Panc1 (cell line): ENCODE data around the gene MMP24OS. TPM values are rescaled to one million over a fixed set of nuclear protein-coding genes. Genes with fewer than 3 reads are reported as not detected.

Experiments used
- ATAC-seq: fragments of 200-7000 bp; cut with Tn5 transposase; 2 replicates; pipeline ENCODE4 v1.9.1; 2020; ENCODE audit warnings: mild to moderate bottlenecking, moderate library complexity
- BruUV-seq: library from RNA; stranded (reverse); fragments of 400-500 nt; replicated peaks from 2 replicates; lab custom pipeline; 2021; lab: Mats Ljungman, UMichigan
- CTCF ChIA-PET: fragments of 300-600 bp; sonication (Branson Sonifier 250); formaldehyde crosslinking; loops from one replicate; lab custom pipeline; 2022; ENCODE audit warnings: antibody characterized with exemption; lab: Charles Lee
- POLR2A ChIA-PET: fragments of 300-600 bp; sonication (Branson Sonifier 250); formaldehyde crosslinking; loops from one replicate; lab custom pipeline; 2022; ENCODE audit warnings: antibody characterized with exemption; lab: Charles Lee
- DNase-seq: peaks from one replicate; pipeline ENCODE4 v3.0.0-alpha.2; 2010; ENCODE audit warnings: low read depth, low spot score
- H3K27ac ChIP-seq: 2 replicates; pipeline ENCODE4 v1.5.1; 2011; ENCODE audit warnings: mild to moderate bottlenecking, low read length, inconsistent platforms
- H3K27me3 ChIP-seq: fragments of 200-500 bp; sonication (Bioruptor generic); 2 replicates; pipeline ENCODE4 v1.6.0; 2014; ENCODE audit warnings: low read length, inconsistent platforms; ENCODE audit not compliant: control insufficient read depth, insufficient read depth
- H3K36me3 ChIP-seq: fragments of 200-500 bp; sonication (Bioruptor generic); 2 replicates; pipeline ENCODE4 v1.5.1; 2014; ENCODE audit warnings: inconsistent platforms, mild to moderate bottlenecking, low read length, moderate library complexity; ENCODE audit not compliant: control insufficient read depth, insufficient read depth
- H3K4me1 ChIP-seq: 2 replicates; pipeline ENCODE4 v1.5.1; 2011; ENCODE audit warnings: inconsistent platforms, mild to moderate bottlenecking, low read length, moderate library complexity; ENCODE audit not compliant: control insufficient read depth, insufficient read depth
- H3K4me3 ChIP-seq, 2 experiments: 2 replicates each; pipeline ENCODE4 v1.5.1; 2011 to 2012; ENCODE audit warnings: low read depth in 2 of 2, low read length in 2 of 2, mild to moderate bottlenecking in 2 of 2, inconsistent platforms in 1 of 2, moderate library complexity in 1 of 2
- H3K9me3 ChIP-seq: fragments of 200-500 bp; sonication (Bioruptor generic); 2 replicates; pipeline ENCODE4 v1.5.1; 2014; ENCODE audit warnings: low read depth, mild to moderate bottlenecking, inconsistent platforms, low read length, moderate library complexity; ENCODE audit not compliant: control insufficient read depth, insufficient read depth
- POLR2AphosphoS5 ChIP-seq: IDR thresholded peaks from 2 replicates; pipeline ENCODE4 v1.6.1; 2012; ENCODE audit warnings: mild to moderate bottlenecking, low read depth, low read length, moderate library complexity
- SIN3A ChIP-seq: IDR thresholded peaks from 2 replicates; pipeline ENCODE4 v1.6.1; 2012; ENCODE audit warnings: low read depth, mild to moderate bottlenecking, low read length, moderate library complexity, borderline replicate concordance; ENCODE audit not compliant: insufficient read depth
- TCF7L2 ChIP-seq: IDR thresholded peaks from 2 replicates; pipeline ENCODE4 v1.6.1; 2011; ENCODE audit warnings: mild to moderate bottlenecking, low read depth, low read length, inconsistent platforms
- in situ Hi-C: cut with HindIII; loops from 2 replicates; pipeline ENCODE4 v1.10.0; 2016; ENCODE audit warnings: low sequenced_read_pairs, low pct_unique_long_range_greater_than_20kb
- intact Hi-C: fragments of 100-400 bp; cut with micrococcal nuclease; formaldehyde crosslinking; loops from one replicate; pipeline ENCODE4 v1.10.0; 2022; ENCODE audit not compliant: unreplicated experiment
- total RNA-seq: library from RNA; stranded (reverse); gene quantifications from one replicate; pipeline ENCODE4 v1.2.1, GENCODE V29; 2021; ENCODE audit not compliant: unreplicated experiment
- TF ChIP-seq, protein P1 (sequence below), 2 experiments: IDR thresholded peaks; 2 replicates each; pipeline ENCODE4 v1.6.1; 2011 to 2012; ENCODE audit warnings: low read depth in 2 of 2, control low read depth in 1 of 2, low read length in 1 of 2, mild to moderate bottlenecking in 1 of 2, moderate library complexity in 1 of 2; ENCODE audit not compliant: insufficient read depth in 1 of 2
- TF ChIP-seq, protein P2 (sequence below): fragments of 450-650 bp; IDR thresholded peaks from 2 replicates; pipeline ENCODE4 v1.5.1; 2017; ENCODE audit warnings: mild to moderate bottlenecking

MMP24OS gene
- total RNA-seq, 1 experiment from 2014 or later: 83.8 TPM

DNA sequence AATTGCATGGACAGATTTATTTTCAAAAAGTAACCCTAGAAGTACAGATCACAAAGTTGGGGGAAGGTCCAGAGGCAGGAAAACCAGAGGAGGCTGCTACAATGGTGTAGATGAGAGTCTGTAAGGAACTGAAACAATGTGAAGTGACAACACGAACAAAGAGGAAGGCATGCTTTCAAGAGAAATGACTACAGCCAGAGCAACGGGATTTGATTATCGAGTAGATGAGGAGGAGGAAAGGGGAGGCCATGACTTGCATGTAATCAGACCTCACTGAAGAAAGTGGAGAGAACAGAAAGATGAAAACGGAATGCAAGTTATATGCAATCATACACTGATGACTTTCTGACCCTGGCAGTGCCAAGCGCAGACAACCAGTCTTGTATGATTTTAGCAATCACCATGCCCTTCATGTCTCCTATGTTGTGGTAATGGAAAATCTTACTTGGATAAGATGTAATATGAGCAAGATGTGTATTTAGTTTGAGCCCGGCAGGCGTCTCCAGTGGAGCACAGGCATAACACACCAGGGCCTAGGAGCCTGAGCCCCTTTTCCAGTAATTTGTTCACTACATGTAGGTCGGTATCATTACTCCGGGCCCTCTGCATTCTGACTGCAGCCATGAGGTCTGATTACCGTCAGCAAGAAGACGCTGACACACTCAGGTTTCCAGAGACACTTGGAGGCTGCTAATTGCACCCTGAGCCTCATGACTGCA lies 48.3 kb upstream of the MMP24OS start:
- H3K4me1 ChIP-seq: peaks cover 34% of the 10 kb centered on the region
- ChIA-PET POLR2A (interaction anchor here (0.7 kb wide), 1 partner anchor 85 kb away, joined by 3 read pairs; no protein-coding TSS in a partner anchor), CTCF (no interaction called here)
- H3K27ac ChIP-seq: peak overlapping the region; percentile 58
- intact Hi-C loops (no loop called here), in situ Hi-C loops (no loop called here)
- ATAC-seq: 0 out of 2 replicates have a peak, but pooled peaks have one; percentile 20
- no TSS peak for BruUV-seq
- TF ChIP-seq TCF7L2 (no peak), SIN3A (no peak), POLR2AphosphoS5 (no peak)
- TF ChIP-seq, protein P1, sequence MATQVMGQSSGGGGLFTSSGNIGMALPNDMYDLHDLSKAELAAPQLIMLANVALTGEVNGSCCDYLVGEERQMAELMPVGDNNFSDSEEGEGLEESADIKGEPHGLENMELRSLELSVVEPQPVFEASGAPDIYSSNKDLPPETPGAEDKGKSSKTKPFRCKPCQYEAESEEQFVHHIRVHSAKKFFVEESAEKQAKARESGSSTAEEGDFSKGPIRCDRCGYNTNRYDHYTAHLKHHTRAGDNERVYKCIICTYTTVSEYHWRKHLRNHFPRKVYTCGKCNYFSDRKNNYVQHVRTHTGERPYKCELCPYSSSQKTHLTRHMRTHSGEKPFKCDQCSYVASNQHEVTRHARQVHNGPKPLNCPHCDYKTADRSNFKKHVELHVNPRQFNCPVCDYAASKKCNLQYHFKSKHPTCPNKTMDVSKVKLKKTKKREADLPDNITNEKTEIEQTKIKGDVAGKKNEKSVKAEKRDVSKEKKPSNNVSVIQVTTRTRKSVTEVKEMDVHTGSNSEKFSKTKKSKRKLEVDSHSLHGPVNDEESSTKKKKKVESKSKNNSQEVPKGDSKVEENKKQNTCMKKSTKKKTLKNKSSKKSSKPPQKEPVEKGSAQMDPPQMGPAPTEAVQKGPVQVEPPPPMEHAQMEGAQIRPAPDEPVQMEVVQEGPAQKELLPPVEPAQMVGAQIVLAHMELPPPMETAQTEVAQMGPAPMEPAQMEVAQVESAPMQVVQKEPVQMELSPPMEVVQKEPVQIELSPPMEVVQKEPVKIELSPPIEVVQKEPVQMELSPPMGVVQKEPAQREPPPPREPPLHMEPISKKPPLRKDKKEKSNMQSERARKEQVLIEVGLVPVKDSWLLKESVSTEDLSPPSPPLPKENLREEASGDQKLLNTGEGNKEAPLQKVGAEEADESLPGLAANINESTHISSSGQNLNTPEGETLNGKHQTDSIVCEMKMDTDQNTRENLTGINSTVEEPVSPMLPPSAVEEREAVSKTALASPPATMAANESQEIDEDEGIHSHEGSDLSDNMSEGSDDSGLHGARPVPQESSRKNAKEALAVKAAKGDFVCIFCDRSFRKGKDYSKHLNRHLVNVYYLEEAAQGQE (IDR thresholded peaks at IDR 0.05; ENCODE audit: insufficient read depth in 1 of 2, low read depth in 2 of 2, low read length in 1 of 2): no peak
- TF ChIP-seq, protein P2, sequence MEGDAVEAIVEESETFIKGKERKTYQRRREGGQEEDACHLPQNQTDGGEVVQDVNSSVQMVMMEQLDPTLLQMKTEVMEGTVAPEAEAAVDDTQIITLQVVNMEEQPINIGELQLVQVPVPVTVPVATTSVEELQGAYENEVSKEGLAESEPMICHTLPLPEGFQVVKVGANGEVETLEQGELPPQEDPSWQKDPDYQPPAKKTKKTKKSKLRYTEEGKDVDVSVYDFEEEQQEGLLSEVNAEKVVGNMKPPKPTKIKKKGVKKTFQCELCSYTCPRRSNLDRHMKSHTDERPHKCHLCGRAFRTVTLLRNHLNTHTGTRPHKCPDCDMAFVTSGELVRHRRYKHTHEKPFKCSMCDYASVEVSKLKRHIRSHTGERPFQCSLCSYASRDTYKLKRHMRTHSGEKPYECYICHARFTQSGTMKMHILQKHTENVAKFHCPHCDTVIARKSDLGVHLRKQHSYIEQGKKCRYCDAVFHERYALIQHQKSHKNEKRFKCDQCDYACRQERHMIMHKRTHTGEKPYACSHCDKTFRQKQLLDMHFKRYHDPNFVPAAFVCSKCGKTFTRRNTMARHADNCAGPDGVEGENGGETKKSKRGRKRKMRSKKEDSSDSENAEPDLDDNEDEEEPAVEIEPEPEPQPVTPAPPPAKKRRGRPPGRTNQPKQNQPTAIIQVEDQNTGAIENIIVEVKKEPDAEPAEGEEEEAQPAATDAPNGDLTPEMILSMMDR: no peak
- no peaks in the 10 kb centered on the region for H3K36me3 ChIP-seq
- no peaks in the 10 kb centered on the region for H3K9me3 ChIP-seq
- no peak overlapping the region for H3K4me3 ChIP-seq
- H3K27me3 ChIP-seq: no peaks in the 10 kb centered on the region
- no peak for DNase-seq

DNA sequence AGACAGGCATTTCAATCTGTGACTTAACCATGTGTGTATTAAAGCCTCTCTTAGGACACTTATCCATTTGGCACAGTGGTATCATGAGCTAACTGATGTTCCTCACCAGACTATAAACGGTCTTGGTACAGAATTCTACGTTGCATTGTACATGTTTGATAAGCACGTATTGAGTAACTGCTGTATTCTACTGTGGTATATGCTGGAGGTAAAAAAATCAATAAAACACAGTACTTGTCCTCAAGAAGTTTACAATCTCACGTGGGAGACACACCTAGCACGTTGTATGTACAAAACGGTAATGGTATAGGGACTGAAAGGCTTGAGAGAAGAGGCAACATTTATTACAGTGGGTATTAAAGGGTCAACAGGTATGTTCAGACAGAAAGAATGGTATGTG lies 47.5 kb upstream of the MMP24OS start:
- POLR2A ChIA-PET: interaction anchor here (0.7 kb wide), 1 partner anchor 86 kb away, joined by 3 read pairs; no protein-coding TSS in a partner anchor
- intact Hi-C loops: no loop called here
- CTCF ChIA-PET: no interaction called here
- no peaks in the 10 kb centered on the region for H3K27me3 ChIP-seq
- no peak overlapping the region for H3K4me3 ChIP-seq
- no peaks in the 10 kb centered on the region for H3K36me3 ChIP-seq
- ATAC-seq (no peak), DNase-seq (no peak)
- peaks cover 38% of the 10 kb centered on the region for H3K4me1 ChIP-seq
- no TSS peak for BruUV-seq
- TF ChIP-seq SIN3A (no peak), TCF7L2 (no peak)
- TF ChIP-seq, protein P1 (IDR thresholded peaks at IDR 0.05; ENCODE audit: insufficient read depth in 1 of 2, low read depth in 2 of 2, low read length in 1 of 2): no peak
- no peaks in the 10 kb centered on the region for H3K9me3 ChIP-seq
- in situ Hi-C loops: no loop called here
- peak overlapping the region; percentile 58 for H3K27ac ChIP-seq
